Mucosa of stomach (tissue), 1 donor: ENCODE data around the gene LTB4R.

ENCODE experiments used
- H3K27me3 ChIP-seq: one replicate; pipeline ENCODE4 v1.7.0; 2013; ENCODE audit warnings: mild to moderate bottlenecking, low read length; ENCODE audit not compliant: control insufficient read depth, insufficient read depth
- H3K36me3 ChIP-seq: one replicate; pipeline ENCODE4 v1.7.0; 2013; ENCODE audit warnings: low read length; ENCODE audit not compliant: control insufficient read depth, insufficient read depth
- H3K4me1 ChIP-seq: one replicate; pipeline ENCODE4 v1.7.0; 2013; ENCODE audit warnings: mild to moderate bottlenecking, low read length; ENCODE audit not compliant: control insufficient read depth, insufficient read depth
- H3K4me3 ChIP-seq: one replicate; pipeline ENCODE4 v1.7.0; 2013; ENCODE audit warnings: low read length
- H3K9ac ChIP-seq: one replicate; pipeline ENCODE4 v1.7.0; 2013; ENCODE audit warnings: mild to moderate bottlenecking, low read length, moderate library complexity
- H3K9me3 ChIP-seq: one replicate; pipeline ENCODE4 v1.7.0; 2013; ENCODE audit warnings: mild to moderate bottlenecking, low read length, moderate library complexity; ENCODE audit not compliant: control insufficient read depth
- donor health status: Pancreatic carcinoma.

LTB4R gene

DNA sequence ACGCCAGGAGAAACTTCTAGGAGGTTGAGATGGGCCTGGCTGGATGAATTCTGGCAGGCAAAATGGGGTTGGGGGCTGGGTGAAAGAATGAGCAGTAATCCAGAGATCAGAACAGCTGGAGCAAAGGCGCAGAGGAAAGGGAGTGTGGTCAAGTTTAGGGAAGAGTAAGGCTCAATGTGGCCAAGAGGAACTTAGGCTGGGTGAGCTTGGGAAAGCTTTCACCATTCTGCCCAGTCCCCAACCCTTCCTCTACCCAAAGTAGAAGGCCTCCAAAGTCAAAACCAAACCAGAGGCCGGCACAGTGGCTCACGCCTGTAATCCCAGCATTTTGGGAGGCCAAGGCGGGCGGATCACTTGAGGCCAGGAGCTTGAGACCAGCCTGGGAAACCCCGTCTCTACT, 29.7 kb upstream of the LTB4R start:
- H3K36me3 ChIP-seq: no peaks in the 10 kb centered on the region
- no peaks in the 10 kb centered on the region for H3K4me1 ChIP-seq
- H3K4me3 ChIP-seq: no peak overlapping the region
- H3K9ac ChIP-seq: no peak overlapping the region
- H3K9me3 ChIP-seq: no peaks in the 10 kb centered on the region
- no peaks in the 10 kb centered on the region for H3K27me3 ChIP-seq

- Histone ChIP-seq H3K9ac (no peak overlapping the region), H3K27me3 (no peaks in the 10 kb centered on the region), H3K36me3 (no peaks in the 10 kb centered on the region), H3K4me1 (no peaks in the 10 kb centered on the region), H3K9me3 (no peaks in the 10 kb centered on the region), H3K4me3 (no peak overlapping the region)
Observed at GRCh38 chr14:24282736-24283135, 28.6 kb upstream of the LTB4R start.

- no peak overlapping the region for H3K4me3 ChIP-seq
- no peaks in the 10 kb centered on the region for H3K9me3 ChIP-seq
- no peaks in the 10 kb centered on the region for H3K4me1 ChIP-seq
- H3K36me3 ChIP-seq: no peaks in the 10 kb centered on the region
- H3K9ac ChIP-seq: no peak overlapping the region
- H3K27me3 ChIP-seq: no peaks in the 10 kb centered on the region
Observed at GRCh38 chr14:24283796-24284460, 27.4 kb upstream of the LTB4R start.

DNA sequence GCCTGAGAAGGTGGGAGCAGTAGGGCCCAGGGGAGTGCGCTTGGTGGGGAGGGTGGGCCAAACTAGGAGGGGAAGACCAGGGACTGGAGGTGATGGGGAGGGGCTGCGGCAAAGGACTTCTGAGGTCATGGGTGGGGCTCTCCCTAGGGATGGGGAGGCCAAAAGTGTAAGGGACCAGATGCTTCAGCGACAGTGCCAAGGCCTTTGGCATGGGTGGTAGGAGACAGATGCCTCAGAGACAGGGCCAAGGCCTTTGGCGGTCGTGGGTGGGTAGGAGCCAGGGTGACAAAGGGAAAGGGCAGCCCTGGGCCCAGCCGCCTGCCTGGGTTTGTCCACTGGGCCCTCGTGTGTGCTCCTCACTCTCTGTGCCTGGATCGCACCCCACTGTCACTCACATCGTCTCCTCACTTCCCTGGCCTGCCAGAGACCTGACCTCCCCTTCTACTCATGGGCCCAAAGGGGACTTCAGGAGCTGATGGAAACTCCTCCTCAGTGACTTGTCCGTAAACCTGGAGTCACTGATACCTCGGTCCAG, 26.7 kb upstream of the LTB4R start:
- H3K9me3 ChIP-seq: no peaks in the 10 kb centered on the region
- H3K27me3 ChIP-seq: no peaks in the 10 kb centered on the region
- H3K4me1 ChIP-seq: no peaks in the 10 kb centered on the region
- H3K9ac ChIP-seq: no peak overlapping the region
- no peaks in the 10 kb centered on the region for H3K36me3 ChIP-seq
- H3K4me3 ChIP-seq: no peak overlapping the region

DNA sequence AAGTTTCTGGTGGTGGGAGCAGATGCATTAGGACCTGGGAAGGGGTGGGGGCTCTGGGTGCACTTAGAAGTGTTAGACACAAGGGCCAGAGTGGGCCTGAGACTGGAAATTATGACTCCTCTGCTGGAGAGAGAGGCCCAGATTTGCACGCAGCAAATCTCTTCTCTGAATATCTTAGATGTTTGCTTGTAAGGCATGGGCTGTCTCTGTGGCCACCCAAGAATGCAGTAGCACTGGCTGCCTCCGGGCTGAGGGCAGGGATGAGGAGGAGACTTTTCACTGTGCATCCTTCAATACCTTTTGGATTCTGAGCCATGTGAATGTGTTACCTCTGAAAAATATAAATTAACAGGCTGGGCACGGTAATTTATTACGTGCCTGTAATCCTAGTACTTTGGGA, 26.0 kb upstream of the LTB4R start:
- no peak overlapping the region for H3K9ac ChIP-seq
- no peaks in the 10 kb centered on the region for H3K9me3 ChIP-seq
- H3K36me3 ChIP-seq: no peaks in the 10 kb centered on the region
- H3K4me3 ChIP-seq: no peak overlapping the region
- H3K4me1 ChIP-seq: no peaks in the 10 kb centered on the region
- H3K27me3 ChIP-seq: no peaks in the 10 kb centered on the region

- Histone ChIP-seq H3K9me3 (no peaks in the 10 kb centered on the region), H3K9ac (no peak overlapping the region), H3K27me3 (no peaks in the 10 kb centered on the region), H3K4me3 (no peak overlapping the region), H3K36me3 (peaks cover 3% of the 10 kb centered on the region), H3K4me1 (no peaks in the 10 kb centered on the region)
Observed at GRCh38 chr14:24286996-24287395, 24.3 kb upstream of the LTB4R start.

DNA sequence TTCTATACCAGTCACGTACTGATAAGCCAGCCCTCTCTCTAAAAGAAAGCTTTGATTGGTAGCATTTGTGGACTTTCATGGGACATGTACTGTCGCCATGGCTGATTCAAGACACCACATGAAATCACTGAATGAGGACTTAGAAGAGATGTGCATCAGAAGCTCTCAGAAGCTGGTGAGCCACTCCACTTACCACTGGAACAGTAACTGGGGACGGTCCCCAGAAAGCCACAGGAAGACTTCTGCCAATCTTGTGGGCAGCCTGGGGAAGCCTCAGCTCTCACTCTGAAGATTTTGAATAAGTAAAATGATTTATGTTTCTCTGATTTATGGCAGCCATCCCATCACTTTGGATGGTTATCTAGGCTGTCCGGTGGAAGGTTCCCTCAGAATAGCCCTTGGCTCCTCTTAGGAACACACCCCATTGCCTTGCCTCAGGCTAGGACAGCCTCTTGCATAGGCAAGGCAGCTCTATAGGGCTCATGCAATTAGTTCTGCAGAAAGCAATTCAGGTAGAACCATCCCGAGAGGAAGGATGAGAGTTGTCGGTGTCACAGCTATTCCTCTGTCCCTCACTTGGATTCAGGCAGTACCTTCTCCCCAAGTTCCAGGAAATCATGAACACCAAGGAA, 21.5 kb upstream of the LTB4R start:
- H3K4me3 ChIP-seq: no peak overlapping the region
- peaks cover 3% of the 10 kb centered on the region for H3K36me3 ChIP-seq
- no peak overlapping the region for H3K9ac ChIP-seq
- H3K27me3 ChIP-seq: no peaks in the 10 kb centered on the region
- H3K4me1 ChIP-seq: no peaks in the 10 kb centered on the region
- no peaks in the 10 kb centered on the region for H3K9me3 ChIP-seq

GRCh38 chr14:24290746-24291145, 20.6 kb upstream of the LTB4R start:
- no peaks in the 10 kb centered on the region for H3K4me1 ChIP-seq
- H3K27me3 ChIP-seq: no peaks in the 10 kb centered on the region
- no peaks in the 10 kb centered on the region for H3K9me3 ChIP-seq
- peaks cover 4% of the 10 kb centered on the region for H3K36me3 ChIP-seq
- no peak overlapping the region for H3K4me3 ChIP-seq
- no peak overlapping the region for H3K9ac ChIP-seq

DNA sequence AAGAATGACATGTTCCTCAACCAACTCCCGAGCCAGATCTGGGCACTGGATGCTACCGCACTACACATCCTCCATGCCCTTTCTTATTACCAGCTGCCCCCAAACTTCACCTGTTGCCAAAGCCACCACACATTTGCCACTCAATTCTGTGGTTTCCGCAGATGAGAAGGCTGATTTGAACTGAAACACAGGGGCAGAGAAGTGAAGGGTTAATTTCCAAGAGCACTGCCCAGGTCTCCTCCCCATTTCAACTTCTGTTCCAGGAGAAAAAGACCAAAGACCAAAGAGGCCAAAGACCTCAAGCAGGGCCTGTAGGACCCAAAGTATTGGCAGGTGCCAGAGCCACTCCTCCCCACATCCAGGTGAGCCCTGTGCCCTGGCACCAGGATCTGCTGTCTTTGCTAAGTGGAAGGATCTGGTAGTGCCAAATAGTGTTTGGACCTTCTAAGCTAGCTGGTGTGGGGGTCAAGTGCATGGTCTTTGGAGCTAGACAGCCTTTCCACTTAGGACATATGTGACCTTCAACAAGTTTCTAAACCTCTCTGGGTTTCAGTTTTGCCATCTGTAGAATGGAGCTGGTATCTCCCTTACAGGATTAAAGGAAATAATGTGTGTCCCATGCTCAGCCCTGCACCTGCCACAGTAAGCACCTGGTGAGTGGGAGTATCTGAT, 19.7 kb upstream of the LTB4R start:
- no peaks in the 10 kb centered on the region for H3K9me3 ChIP-seq
- H3K4me1 ChIP-seq: peaks cover 1% of the 10 kb centered on the region
- no peak overlapping the region for H3K9ac ChIP-seq
- no peaks in the 10 kb centered on the region for H3K27me3 ChIP-seq
- peaks cover 8% of the 10 kb centered on the region for H3K36me3 ChIP-seq
- no peak overlapping the region for H3K4me3 ChIP-seq

GRCh38 chr14:24292118-24292807, 19.0 kb upstream of the LTB4R start:
- H3K9ac ChIP-seq: no peak overlapping the region
- H3K4me3 ChIP-seq: no peak overlapping the region
- H3K4me1 ChIP-seq: peaks cover 7% of the 10 kb centered on the region
- H3K36me3 ChIP-seq: peaks cover 8% of the 10 kb centered on the region
- H3K9me3 ChIP-seq: no peaks in the 10 kb centered on the region
- H3K27me3 ChIP-seq: no peaks in the 10 kb centered on the region

- Histone ChIP-seq H3K27me3 (no peaks in the 10 kb centered on the region), H3K36me3 (peaks cover 8% of the 10 kb centered on the region), H3K9me3 (no peaks in the 10 kb centered on the region), H3K4me1 (peaks cover 9% of the 10 kb centered on the region), H3K4me3 (no peak overlapping the region), H3K9ac (no peak overlapping the region)
Observed at GRCh38 chr14:24293525-24293924, 17.8 kb upstream of the LTB4R start.
